Liver (tissue), 9 donors: Measurements from ENCODE around the gene ANAPC10. TPM values are rescaled to one million over a fixed set of nuclear protein-coding genes. Genes with fewer than 3 reads are reported as not detected.

Experiments
- DNase-seq: peaks from one replicate; pipeline ENCODE4 v3.0.0-alpha.2; 2017; ENCODE audit warnings: low spot score
- H3K27ac ChIP-seq, 2 donors: one replicate each; pipeline ENCODE4 v1.7.0; 2013; ENCODE audit warnings: inconsistent platforms in 2 of 2, low read length in 2 of 2, control low read depth in 1 of 2, low read depth in 1 of 2, mild to moderate bottlenecking in 1 of 2
- H3K27me3 ChIP-seq, 4 donors: one replicate each; pipeline versions ENCODE4 v1.6.1 to v1.7.0; 2013; ENCODE audit warnings: low read length in 3 of 4, inconsistent platforms in 1 of 4, mild to moderate bottlenecking in 1 of 4, moderate library complexity in 1 of 4; ENCODE audit not compliant: control insufficient read depth in 4 of 4, insufficient read depth in 4 of 4
- H3K36me3 ChIP-seq, 4 donors: one replicate each; pipeline versions ENCODE4 v1.6.1 to v1.7.0; 2013; ENCODE audit warnings: low read length in 3 of 4, mild to moderate bottlenecking in 3 of 4, low read depth in 1 of 4, moderate library complexity in 1 of 4; ENCODE audit not compliant: control insufficient read depth in 4 of 4, insufficient read depth in 3 of 4
- H3K4me1 ChIP-seq, 4 donors: one replicate each; pipeline versions ENCODE4 v1.6.1 to v1.7.0; 2013; ENCODE audit warnings: low read length in 3 of 4, mild to moderate bottlenecking in 3 of 4, moderate library complexity in 1 of 4; ENCODE audit not compliant: control insufficient read depth in 4 of 4, insufficient read depth in 4 of 4
- H3K4me3 ChIP-seq, 3 donors: one replicate each; pipeline versions ENCODE4 v1.6.1 to v1.7.0; 2013; ENCODE audit warnings: low read length in 3 of 3, control low read depth in 1 of 3, low read depth in 1 of 3, mild to moderate bottlenecking in 1 of 3
- H3K9ac ChIP-seq, 2 donors: one replicate each; pipeline ENCODE4 v1.7.0; 2013; ENCODE audit warnings: low read length in 2 of 2, mild to moderate bottlenecking in 2 of 2, moderate library complexity in 2 of 2, control low read depth in 1 of 2, low read depth in 1 of 2
- H3K9me3 ChIP-seq, 4 donors: one replicate each; pipeline versions ENCODE4 v1.6.1 to v1.7.0; 2013; ENCODE audit warnings: low read length in 3 of 4; ENCODE audit not compliant: control insufficient read depth in 4 of 4
- EGR1 ChIP-seq, 2 donors: IDR thresholded peaks; 2 replicates each; pipeline ENCODE4 v1.6.1; 2016 to 2018; ENCODE audit warnings: antibody characterized with exemption in 2 of 2, low read depth in 2 of 2
- FOXA1 ChIP-seq: IDR thresholded peaks from 2 replicates; pipeline ENCODE4 v1.6.1; 2016; ENCODE audit warnings: antibody characterized with exemption
- FOXA2 ChIP-seq: IDR thresholded peaks from 2 replicates; pipeline ENCODE4 v1.6.1; 2016; ENCODE audit warnings: antibody characterized with exemption
- GABPA ChIP-seq, 2 donors: IDR thresholded peaks in 1 of 2; conservative IDR thresholded peaks in 1 of 2; 2 replicates each; pipeline ENCODE4 v1.6.1; 2016; ENCODE audit warnings: antibody characterized with exemption in 2 of 2, mild to moderate bottlenecking in 1 of 2, moderate library complexity in 1 of 2
- HNF4G ChIP-seq: IDR thresholded peaks from 2 replicates; pipeline ENCODE4 v1.6.1; 2016; ENCODE audit warnings: antibody characterized with exemption
- JUND ChIP-seq, 2 donors: IDR thresholded peaks; 2 replicates each; pipeline ENCODE4 v1.6.1; 2016; ENCODE audit warnings: antibody characterized with exemption in 2 of 2
- MAX ChIP-seq: IDR thresholded peaks from 2 replicates; pipeline ENCODE4 v1.6.1; 2016; ENCODE audit warnings: antibody characterized with exemption
- NR2F2 ChIP-seq: IDR thresholded peaks from 2 replicates; pipeline ENCODE4 v1.6.1; 2016; ENCODE audit warnings: antibody characterized with exemption
- RAD21 ChIP-seq, 2 donors: IDR thresholded peaks; 2 replicates each; pipeline ENCODE4 v1.6.1; 2016; ENCODE audit warnings: antibody characterized with exemption in 2 of 2, mild to moderate bottlenecking in 2 of 2
- REST ChIP-seq: IDR thresholded peaks from 2 replicates; pipeline ENCODE4 v1.6.1; 2016; ENCODE audit warnings: antibody characterized with exemption, mild to moderate bottlenecking
- RXRA ChIP-seq, 2 donors: IDR thresholded peaks; 2 replicates each; pipeline ENCODE4 v1.6.1; 2017 to 2018; ENCODE audit warnings: antibody characterized with exemption in 2 of 2, mild to moderate bottlenecking in 1 of 2
- SP1 ChIP-seq: IDR thresholded peaks from 2 replicates; pipeline ENCODE4 v1.6.1; 2018; ENCODE audit warnings: antibody characterized with exemption, mild to moderate bottlenecking
- TAF1 ChIP-seq: conservative IDR thresholded peaks from 2 replicates; pipeline ENCODE4 v1.6.1; 2016; ENCODE audit warnings: antibody characterized with exemption, mild to moderate bottlenecking
- ZBTB33 ChIP-seq: IDR thresholded peaks from 2 replicates; pipeline ENCODE4 v1.6.1; 2016; ENCODE audit warnings: antibody characterized with exemption
- WGBS: extraction: QIAGEN DNeasy Blood & Tissue Kit; methylation state at CpG from one replicate; pipeline ENCODE4 v1.1.7; 2013; 5-methylcytosine and 5-hydroxymethylcytosine counted together
- polyA plus RNA-seq, 2 donors: library from polyadenylated mRNA; stranded (reverse) in 1 of 2; unstranded in 1 of 2; fragments of 200-250 nt in 1 of 2; fragments of >200 nt in 1 of 2; fragmentation: Nextera tagmentation in 1 of 2; extraction: Ambion mirVana in 1 of 2; gene quantifications; one replicate each; pipeline versions ENCODE4 v1.2.1 to v1.2.3, GENCODE V29; 2013 to 2015
- total RNA-seq, 2 donors: library from RNA; depleted of rRNA; stranded (reverse); fragments of >200 nt; gene quantifications; one replicate each; pipeline ENCODE4 v1.2.3, GENCODE V29; 2014
- donor health status: healthy.
- donor health status: healthy.
- donor health status: healthy.
- donor health status: healthy.
- donor health status: healthy.

The ANAPC10 gene
- total and polyA plus RNA-seq, 4 donors = 6.2 to 16.1 (median 14.5) TPM

GRCh38 chr4:145043306-145043705 lies 54.7 kb downstream of the ANAPC10 start:
- H3K4me3 ChIP-seq = no peak overlapping the region
- DNase-seq = no peak
- H3K27ac ChIP-seq = no peak overlapping the region
- no peaks in the 10 kb centered on the region for H3K4me1 ChIP-seq
- no peak overlapping the region for H3K9ac ChIP-seq
- WGBS = 90% methylated on average over 3 of the region's 3 CpGs
- H3K9me3 ChIP-seq = no peaks in the 10 kb centered on the region
- H3K27me3 ChIP-seq = no peaks in the 10 kb centered on the region
- H3K36me3 ChIP-seq = no peaks in the 10 kb centered on the region
- TF ChIP-seq SP1 (no peak), MAX (no peak)

- 92% methylated on average over 3 of the region's 3 CpGs for WGBS
- no peak overlapping the region for H3K27ac ChIP-seq
Observed at GRCh38 chr4:145042601-145043285, 55.3 kb downstream of the ANAPC10 start.

GRCh38 chr4:145041378-145041777 lies 56.6 kb downstream of the ANAPC10 start:
- no peaks in the 10 kb centered on the region for H3K9me3 ChIP-seq
- no peak for TF ChIP-seq RAD21 (IDR thresholded peaks at IDR 0.05)
- TF ChIP-seq JUND (IDR thresholded peaks at IDR 0.05) = no peak
- no peak for TF ChIP-seq TAF1
- TF ChIP-seq NR2F2 = no peak
- TF ChIP-seq EGR1 (IDR thresholded peaks at IDR 0.05; ENCODE audit: low read depth in 2 of 2) = no peak
- no peak for TF ChIP-seq HNF4G
- TF ChIP-seq ZBTB33 = no peak
- no peak for TF ChIP-seq GABPA (IDR thresholded peaks at IDR 0.05 in 1 of 2, conservative IDR thresholded peaks at IDR 0.05 in 1 of 2)
- no peak for TF ChIP-seq REST
- no peak for TF ChIP-seq MAX

More at GRCh38 chr4:145042601-145043285, 55.3 kb downstream of the ANAPC10 start:
- no peaks in the 10 kb centered on the region for H3K27me3 ChIP-seq
- H3K4me1 ChIP-seq = no peaks in the 10 kb centered on the region
- no peak overlapping the region for H3K9ac ChIP-seq
- DNase-seq = no peak
- H3K36me3 ChIP-seq = no peaks in the 10 kb centered on the region
- no peaks in the 10 kb centered on the region for H3K9me3 ChIP-seq
- TF ChIP-seq HNF4G = no peak
- no peak for TF ChIP-seq REST
- no peak for TF ChIP-seq FOXA1
- TF ChIP-seq FOXA2 = no peak
- TF ChIP-seq TAF1 = no peak
- no peak for TF ChIP-seq NR2F2
- TF ChIP-seq EGR1 (IDR thresholded peaks at IDR 0.05; ENCODE audit: low read depth in 2 of 2) = no peak
- TF ChIP-seq RXRA (IDR thresholded peaks at IDR 0.05) = no peak
- H3K4me3 ChIP-seq = no peak overlapping the region

More at GRCh38 chr4:145041378-145041777, 56.6 kb downstream of the ANAPC10 start:
- no peaks in the 10 kb centered on the region for H3K36me3 ChIP-seq
- WGBS = 77% methylated on average over 3 of the region's 3 CpGs
- no peak overlapping the region for H3K27ac ChIP-seq
- no peak overlapping the region for H3K9ac ChIP-seq
- H3K4me1 ChIP-seq = no peaks in the 10 kb centered on the region
- no peaks in the 10 kb centered on the region for H3K27me3 ChIP-seq
- H3K4me3 ChIP-seq = no peak overlapping the region
- DNase-seq = no peak
